ENCODE results near the gene PPP2R2B. TPM values are rescaled to one million over a fixed set of nuclear protein-coding genes. Genes with fewer than 3 reads are reported as not detected.

PPP2R2B gene
- polyA plus RNA-seq, 3 donors: 0.08 TPM; not detected in 2

- H3K27me3 ChIP-seq (ENCODE audit: control insufficient read depth in 2 of 2, insufficient read depth in 2 of 2, low read length in 2 of 2): no peaks in the 10 kb centered on the region
- Mint-ChIP-seq H3K4me3 (no peak overlapping the region), H3K27me3 (ENCODE audit: low read depth in 3 of 3) (no peaks in the 10 kb centered on the region), H3K27ac (no peak overlapping the region), H3K9me3 (no peaks in the 10 kb centered on the region), H3K36me3 (no peaks in the 10 kb centered on the region), H3K4me1 (no peaks in the 10 kb centered on the region)
- intact Hi-C loops (cut with micrococcal nuclease): no loop called here
- no peak for TF ChIP-seq CTCF (IDR thresholded peaks at IDR 0.05)
- no peaks in the 10 kb centered on the region for H4K20me1 ChIP-seq (ENCODE audit: insufficient read depth, low read length)
- no peak overlapping the region for H3K4me3 ChIP-seq (replicated peaks in 1 of 3; ENCODE audit: low read depth in 2 of 3, low read length in 3 of 3)
- no peak overlapping the region for H3K9ac ChIP-seq (ENCODE audit: insufficient read depth, low read length, poor library complexity, severe bottlenecking)
- WGBS (ENCODE audit: insufficient coverage): no CpG with 5 or more reads among the region's 2 CpGs
- no peaks in the 10 kb centered on the region for H3K4me1 ChIP-seq (ENCODE audit: control insufficient read depth in 1 of 2, insufficient read depth in 2 of 2, low read length in 2 of 2)
- H3K4me2 ChIP-seq (replicated peaks; ENCODE audit: extremely low read depth, low read length, poor library complexity, severe bottlenecking): no peak overlapping the region
- H3K79me2 ChIP-seq (ENCODE audit: insufficient read depth, low read length): no peaks in the 10 kb centered on the region
- no peaks in the 10 kb centered on the region for H3K9me3 ChIP-seq (replicated peaks in 1 of 2; ENCODE audit: control insufficient read depth in 1 of 2, insufficient read depth in 1 of 2, low read length in 2 of 2)
- no peak for DNase-seq
- H2AFZ ChIP-seq (ENCODE audit: insufficient read depth, low read depth, low read length, poor library complexity, severe bottlenecking): no peak overlapping the region
- no peaks in the 10 kb centered on the region for H3K36me3 ChIP-seq (replicated peaks in 1 of 2; ENCODE audit: control insufficient read depth in 1 of 2, insufficient read depth in 2 of 2, low read length in 2 of 2)
- H3K27ac ChIP-seq (ENCODE audit: low read depth in 1 of 2, low read length in 2 of 2): no peak overlapping the region
These were observed 234.8 kb downstream of the PPP2R2B start for GRCh38 chr5:146643776-146644175.

- no peaks in the 10 kb centered on the region for H3K36me3 Mint-ChIP-seq
- DNase-seq: no peak
- Histone ChIP-seq H3K27ac (ENCODE audit: low read depth in 1 of 2, low read length in 2 of 2) (no peak overlapping the region), H3K9me3 (replicated peaks in 1 of 2; ENCODE audit: control insufficient read depth in 1 of 2, insufficient read depth in 1 of 2, low read length in 2 of 2) (no peaks in the 10 kb centered on the region), H3K4me1 (ENCODE audit: control insufficient read depth in 1 of 2, insufficient read depth in 2 of 2, low read length in 2 of 2) (no peaks in the 10 kb centered on the region), H3K36me3 (replicated peaks in 1 of 2; ENCODE audit: control insufficient read depth in 1 of 2, insufficient read depth in 2 of 2, low read length in 2 of 2) (no peaks in the 10 kb centered on the region), H3K79me2 (ENCODE audit: insufficient read depth, low read length) (no peaks in the 10 kb centered on the region), H3K9ac (ENCODE audit: insufficient read depth, low read length, poor library complexity, severe bottlenecking) (no peak overlapping the region), H3K27me3 (ENCODE audit: control insufficient read depth in 2 of 2, insufficient read depth in 2 of 2, low read length in 2 of 2) (no peaks in the 10 kb centered on the region), H3K4me2 (replicated peaks; ENCODE audit: extremely low read depth, low read length, poor library complexity, severe bottlenecking) (no peak overlapping the region), H4K20me1 (ENCODE audit: insufficient read depth, low read length) (no peaks in the 10 kb centered on the region), H3K4me3 (replicated peaks in 1 of 3; ENCODE audit: low read depth in 2 of 3, low read length in 3 of 3) (no peak overlapping the region), H2AFZ (ENCODE audit: insufficient read depth, low read depth, low read length, poor library complexity, severe bottlenecking) (no peak overlapping the region)
- no peak for TF ChIP-seq CTCF (IDR thresholded peaks at IDR 0.05)
- no peaks in the 10 kb centered on the region for H3K27me3 Mint-ChIP-seq (ENCODE audit: low read depth in 3 of 3)
- WGBS (ENCODE audit: insufficient coverage): 90% methylated on average over 2 of the region's 3 CpGs
- no peaks in the 10 kb centered on the region for H3K4me1 Mint-ChIP-seq
- H3K27ac Mint-ChIP-seq: no peak overlapping the region
- no peaks in the 10 kb centered on the region for H3K9me3 Mint-ChIP-seq
- intact Hi-C loops (cut with micrococcal nuclease): no loop called here
- no peak overlapping the region for H3K4me3 Mint-ChIP-seq
These were observed 236.1 kb downstream of the PPP2R2B start for GRCh38 chr5:146642410-146642809.
